ENCODE results near the gene VOPP1. TPM values are rescaled to one million over a fixed set of nuclear protein-coding genes. Genes with fewer than 3 reads are reported as not detected.

VOPP1 gene
- total RNA-seq, 1 experiment from 2014 or later = 63.9 TPM

- Mint-ChIP-seq H3K9me3 (no peaks in the 10 kb centered on the region), H3K27me3 (ENCODE audit: low read depth) (no peaks in the 10 kb centered on the region), H3K27ac (no peak overlapping the region), H3K36me3 (no peaks in the 10 kb centered on the region), H3K4me3 (no peak overlapping the region), H3K4me1 (peaks cover 66% of the 10 kb centered on the region)
- CTCF ChIA-PET = interaction anchor here (0.6 to 0.8 kb wide), 2 partner anchors 10 to 13 kb away, joined by 3 read pairs; no protein-coding TSS in a partner anchor
- ATAC-seq (no peak), DNase-seq (ENCODE audit: low spot score) (no peak)
- POLR2A ChIA-PET = no interaction called here
- no peak for TF ChIP-seq ATF2 (CRISPR knock-in tag; IDR thresholded peaks at IDR 0.05; ENCODE audit: borderline replicate concordance, low read depth)
- TF ChIP-seq ZBTB43 (CRISPR knock-in tag; IDR thresholded peaks at IDR 0.05) = no peak
- no peak for TF ChIP-seq NFE2L1 (CRISPR knock-in tag; IDR thresholded peaks at IDR 0.05)
- no peak for TF ChIP-seq E2F4 (CRISPR knock-in tag; IDR thresholded peaks at IDR 0.05; ENCODE audit: borderline replicate concordance, low read depth)
- no peak for TF ChIP-seq ZNF263 (CRISPR knock-in tag; IDR thresholded peaks at IDR 0.05; ENCODE audit: low read depth)
- no peak for TF ChIP-seq HMGA2 (CRISPR knock-in tag; IDR thresholded peaks at IDR 0.05)
- no peak for TF ChIP-seq JUN (CRISPR knock-in tag; IDR thresholded peaks at IDR 0.05)
- TF ChIP-seq FOXK1 (CRISPR knock-in tag; IDR thresholded peaks at IDR 0.05) = no peak
- no peak for TF ChIP-seq HMGXB4 (CRISPR knock-in tag; IDR thresholded peaks at IDR 0.05)
- TF ChIP-seq GABPB1 (CRISPR knock-in tag; IDR thresholded peaks at IDR 0.05) = no peak
- TF ChIP-seq NFATC4 (CRISPR knock-in tag; IDR thresholded peaks at IDR 0.05) = no peak
- no peak for TF ChIP-seq SP1 (CRISPR knock-in tag; conservative IDR thresholded peaks at IDR 0.05)
- no peak for TF ChIP-seq CREB1 (CRISPR knock-in tag; IDR thresholded peaks at IDR 0.05)
- no peak for TF ChIP-seq ATF6 (CRISPR knock-in tag; IDR thresholded peaks at IDR 0.05)
- TF ChIP-seq USF1 (CRISPR knock-in tag; IDR thresholded peaks at IDR 0.05) = no peak
- no peak for TF ChIP-seq ZNF416 (CRISPR knock-in tag; IDR thresholded peaks at IDR 0.05)
- no peak for TF ChIP-seq CBFB (CRISPR knock-in tag; IDR thresholded peaks at IDR 0.05; ENCODE audit: low read depth)
These were observed 40.0 kb downstream of the VOPP1 start for GRCh38 chr7:55532150-55532917.

- H3K27ac Mint-ChIP-seq = no peak overlapping the region
- peaks cover 66% of the 10 kb centered on the region for H3K4me1 Mint-ChIP-seq
- H3K27me3 Mint-ChIP-seq (ENCODE audit: low read depth) = no peaks in the 10 kb centered on the region
- ATAC-seq (no peak), DNase-seq (ENCODE audit: low spot score) (no peak)
- POLR2A ChIA-PET = no interaction called here
- no peaks in the 10 kb centered on the region for H3K36me3 Mint-ChIP-seq
- CTCF ChIA-PET = interaction anchor here (0.7 kb wide), 1 partner anchor 190 kb away, joined by 3 read pairs; no protein-coding TSS in a partner anchor
- no peak overlapping the region for H3K4me3 Mint-ChIP-seq
- no peaks in the 10 kb centered on the region for H3K9me3 Mint-ChIP-seq
- TF ChIP-seq MYBL2 (CRISPR knock-in tag; IDR thresholded peaks at IDR 0.05) (no peak), E2F5 (CRISPR knock-in tag; IDR thresholded peaks at IDR 0.05) (no peak), JAZF1 (CRISPR knock-in tag; IDR thresholded peaks at IDR 0.05) (no peak), ESRRA (CRISPR knock-in tag; IDR thresholded peaks at IDR 0.05; ENCODE audit: borderline replicate concordance) (no peak), ZNF396 (CRISPR knock-in tag; IDR thresholded peaks at IDR 0.05; ENCODE audit: borderline replicate concordance) (no peak), ZNF121 (CRISPR knock-in tag; IDR thresholded peaks at IDR 0.05) (no peak), ZMAT4 (CRISPR knock-in tag; IDR thresholded peaks at IDR 0.05) (no peak), ATF6 (CRISPR knock-in tag; IDR thresholded peaks at IDR 0.05) (no peak)
These were observed 40.8 kb downstream of the VOPP1 start for GRCh38 chr7:55531536-55531935.

Data from WTC11 (cell line).